ENCODE measurements around the gene DCTN3.

DNA sequence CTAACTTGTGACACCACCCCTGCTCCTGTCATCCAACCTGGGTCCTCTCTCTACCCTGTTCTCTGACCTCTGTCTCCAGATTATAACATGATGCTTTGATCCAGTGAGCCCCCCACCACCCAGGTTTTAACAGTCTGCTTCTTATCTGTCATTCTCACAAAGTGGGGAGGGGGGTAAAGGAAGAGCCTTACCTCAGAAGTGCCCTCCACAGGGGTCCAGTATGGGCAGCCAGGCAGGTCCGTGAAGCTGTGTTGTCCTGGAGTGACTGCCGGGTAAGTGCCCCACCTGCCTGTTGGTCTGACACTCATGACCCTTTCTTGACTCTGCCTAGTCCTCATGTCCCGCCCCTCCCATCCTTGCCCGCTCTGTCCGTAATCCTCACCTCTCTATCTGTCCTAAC, 35.1 kb upstream of the DCTN3 start:
- TF ChIP-seq, protein P1, sequence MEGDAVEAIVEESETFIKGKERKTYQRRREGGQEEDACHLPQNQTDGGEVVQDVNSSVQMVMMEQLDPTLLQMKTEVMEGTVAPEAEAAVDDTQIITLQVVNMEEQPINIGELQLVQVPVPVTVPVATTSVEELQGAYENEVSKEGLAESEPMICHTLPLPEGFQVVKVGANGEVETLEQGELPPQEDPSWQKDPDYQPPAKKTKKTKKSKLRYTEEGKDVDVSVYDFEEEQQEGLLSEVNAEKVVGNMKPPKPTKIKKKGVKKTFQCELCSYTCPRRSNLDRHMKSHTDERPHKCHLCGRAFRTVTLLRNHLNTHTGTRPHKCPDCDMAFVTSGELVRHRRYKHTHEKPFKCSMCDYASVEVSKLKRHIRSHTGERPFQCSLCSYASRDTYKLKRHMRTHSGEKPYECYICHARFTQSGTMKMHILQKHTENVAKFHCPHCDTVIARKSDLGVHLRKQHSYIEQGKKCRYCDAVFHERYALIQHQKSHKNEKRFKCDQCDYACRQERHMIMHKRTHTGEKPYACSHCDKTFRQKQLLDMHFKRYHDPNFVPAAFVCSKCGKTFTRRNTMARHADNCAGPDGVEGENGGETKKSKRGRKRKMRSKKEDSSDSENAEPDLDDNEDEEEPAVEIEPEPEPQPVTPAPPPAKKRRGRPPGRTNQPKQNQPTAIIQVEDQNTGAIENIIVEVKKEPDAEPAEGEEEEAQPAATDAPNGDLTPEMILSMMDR (IDR thresholded peaks at IDR 0.05; ENCODE audit: poor library complexity), result no peak
- TF ChIP-seq EZH2phosphoT487 (IDR thresholded peaks at IDR 0.05; ENCODE audit: low read depth, severe bottlenecking, unreplicated experiment) (no peak), EZH2 (IDR thresholded peaks at IDR 0.05; ENCODE audit: borderline replicate concordance) (no peak)
